Head of caudate nucleus (tissue), 42 donors: ENCODE results near the gene SLC2A5.

Experiments used
- DNase-seq, 42 donors: peaks; one replicate each; pipeline versions ENCODE4 v3.0.0 to v3.0.0-alpha.2; 2020 to 2021; ENCODE audit warnings: mixed read lengths in 7 of 42
- intact Hi-C: fragments of 100-400 bp; cut with DNase I; formaldehyde crosslinking; loops from one replicate; pipeline ENCODE4 v1.15.0; 2022

Gene SLC2A5

DNA sequence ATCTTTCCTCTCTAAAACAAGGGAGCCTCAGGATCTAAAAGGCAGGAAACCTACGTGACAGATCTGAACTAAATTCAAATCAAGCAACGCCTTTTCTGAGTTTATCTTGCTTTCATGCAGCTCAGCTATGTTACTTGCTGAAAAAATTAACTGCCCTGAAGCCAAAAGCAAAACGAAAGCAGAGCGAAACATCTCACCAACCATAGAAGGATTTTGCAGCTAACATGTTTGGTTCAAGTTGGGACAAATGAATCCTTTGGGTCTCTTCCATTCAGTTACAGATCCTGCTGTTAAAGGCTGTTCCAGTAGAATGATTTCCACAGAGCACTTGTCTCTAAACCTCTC lies 482 bp downstream of the SLC2A5 start:
- no peak for DNase-seq
- intact Hi-C loops, result no loop called here

- peak in 38 of 42 donors; percentile 14 to 72 (median 44) for DNase-seq
Measured at GRCh38 chr1:9066945-9067807, 2.3 kb downstream of the SLC2A5 start.

DNA sequence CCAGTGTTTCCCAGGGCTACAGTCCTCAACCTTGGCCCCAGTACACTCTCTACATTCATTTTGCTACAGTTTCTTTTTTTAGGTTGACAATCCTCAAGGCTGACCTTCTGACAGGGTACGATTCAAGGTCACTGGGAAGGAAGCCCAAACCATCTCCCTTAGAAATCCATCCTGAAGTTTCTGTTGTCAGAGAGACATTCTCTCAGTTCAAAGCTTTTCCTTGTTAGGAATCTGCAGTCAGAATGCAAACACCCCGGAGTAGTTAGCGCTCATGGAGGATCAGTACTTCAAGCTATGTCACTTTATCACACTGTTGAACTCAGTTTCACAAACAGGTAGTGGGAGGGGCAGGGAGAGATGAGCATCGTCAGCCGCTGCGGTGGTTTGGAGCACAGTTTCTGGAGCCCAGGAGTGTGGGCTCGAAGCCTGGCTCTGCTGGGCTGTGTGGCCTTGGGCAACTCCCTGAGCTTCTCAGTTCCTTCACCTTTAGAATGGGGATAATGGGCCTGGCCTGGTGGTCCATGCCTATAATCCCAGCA lies 4.2 kb downstream of the SLC2A5 start:
- intact Hi-C loops, result no loop called here
- DNase-seq, result no peak

More at GRCh38 chr1:9066945-9067807, 2.3 kb downstream of the SLC2A5 start:
- intact Hi-C loops, result no loop called here

DNA sequence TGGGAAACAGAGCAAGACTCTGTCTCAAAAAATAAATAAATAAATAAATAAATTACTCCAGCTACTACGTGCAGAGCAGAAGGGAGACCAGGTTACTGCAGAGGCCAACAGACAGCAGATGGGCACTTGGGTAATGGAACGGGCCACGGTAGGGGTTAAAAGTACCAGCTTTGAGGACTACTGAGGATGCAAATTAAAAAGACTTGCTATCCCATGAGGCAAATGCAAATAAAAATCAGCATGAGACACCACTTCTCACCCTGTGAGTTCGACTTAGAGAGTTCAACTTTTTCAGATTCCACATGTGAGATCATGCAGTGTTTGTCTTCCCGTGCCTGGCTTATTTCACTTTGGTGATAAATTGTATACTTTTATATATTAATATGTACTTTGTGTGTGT lies 6.6 kb downstream of the SLC2A5 start:
- intact Hi-C loops, result no loop called here

GRCh38 chr1:9062021-9062471 lies 7.4 kb downstream of the SLC2A5 start:
- intact Hi-C loops, result no loop called here

More for the DNA sequence above, 6.6 kb downstream of the SLC2A5 start:
- DNase-seq, result no peak

GRCh38 chr1:9061252-9061960 lies 8.0 kb downstream of the SLC2A5 start:
- intact Hi-C loops, result no loop called here
- DNase-seq, result peak in 11 of 42 donors; percentile 16 to 59 (median 41)

More at GRCh38 chr1:9062021-9062471, 7.4 kb downstream of the SLC2A5 start:
- no peak for DNase-seq

DNA sequence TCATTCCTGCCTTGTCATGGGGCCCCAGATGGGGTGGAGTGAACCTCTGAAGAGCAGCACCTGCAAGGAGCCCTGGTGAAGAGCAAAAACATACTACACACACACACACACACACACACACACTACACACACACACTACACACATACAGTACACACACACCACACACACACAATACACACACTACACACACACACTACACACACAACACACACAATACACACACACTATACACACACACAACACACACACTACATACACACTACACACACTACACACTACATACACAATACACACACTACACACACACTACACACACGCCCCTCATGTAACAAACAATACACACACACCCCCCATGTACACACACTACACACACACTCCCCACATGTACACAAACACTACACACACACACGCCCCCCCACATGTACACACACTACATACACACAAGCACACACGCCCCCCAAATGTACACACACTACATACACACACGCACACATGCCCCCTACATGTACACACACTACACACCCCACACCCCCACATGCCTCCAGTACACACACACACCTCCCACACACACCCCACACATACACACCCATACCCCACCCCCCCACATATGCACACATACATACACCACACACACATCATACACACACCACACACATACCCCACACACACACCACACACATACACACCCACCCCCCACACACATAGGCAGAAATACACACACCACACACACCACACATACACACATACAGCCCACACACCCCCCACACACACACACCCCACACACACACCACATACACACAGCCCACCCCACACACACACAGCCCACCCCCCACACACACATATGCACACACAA lies 9.3 kb downstream of the SLC2A5 start:
- intact Hi-C loops, result no loop called here
- DNase-seq, result no peak

- intact Hi-C loops, result no loop called here
- DNase-seq, result no peak
Measured at GRCh38 chr1:9058465-9058864, 11.0 kb downstream of the SLC2A5 start.

DNA sequence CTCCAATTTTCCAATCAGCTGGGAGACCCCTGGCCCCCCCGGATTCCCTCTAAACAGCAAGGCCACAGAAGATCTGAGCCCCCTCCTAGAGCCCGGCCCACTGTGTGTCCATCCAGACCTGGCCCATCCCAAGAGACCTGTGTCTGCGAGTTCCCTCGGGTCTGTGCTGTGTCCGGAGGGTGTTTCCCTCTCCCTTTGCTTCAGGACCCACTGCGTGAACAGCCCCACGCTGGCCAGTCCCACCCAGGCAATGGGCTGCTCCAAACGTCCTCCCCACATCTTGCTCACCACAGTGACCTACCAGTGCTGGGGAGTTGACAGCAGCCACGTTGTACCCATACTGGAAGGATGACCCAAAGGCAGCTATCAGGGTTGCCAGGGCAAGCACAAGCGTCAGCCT lies 11.6 kb downstream of the SLC2A5 start:
- intact Hi-C loops, result no loop called here
- no peak for DNase-seq

DNA sequence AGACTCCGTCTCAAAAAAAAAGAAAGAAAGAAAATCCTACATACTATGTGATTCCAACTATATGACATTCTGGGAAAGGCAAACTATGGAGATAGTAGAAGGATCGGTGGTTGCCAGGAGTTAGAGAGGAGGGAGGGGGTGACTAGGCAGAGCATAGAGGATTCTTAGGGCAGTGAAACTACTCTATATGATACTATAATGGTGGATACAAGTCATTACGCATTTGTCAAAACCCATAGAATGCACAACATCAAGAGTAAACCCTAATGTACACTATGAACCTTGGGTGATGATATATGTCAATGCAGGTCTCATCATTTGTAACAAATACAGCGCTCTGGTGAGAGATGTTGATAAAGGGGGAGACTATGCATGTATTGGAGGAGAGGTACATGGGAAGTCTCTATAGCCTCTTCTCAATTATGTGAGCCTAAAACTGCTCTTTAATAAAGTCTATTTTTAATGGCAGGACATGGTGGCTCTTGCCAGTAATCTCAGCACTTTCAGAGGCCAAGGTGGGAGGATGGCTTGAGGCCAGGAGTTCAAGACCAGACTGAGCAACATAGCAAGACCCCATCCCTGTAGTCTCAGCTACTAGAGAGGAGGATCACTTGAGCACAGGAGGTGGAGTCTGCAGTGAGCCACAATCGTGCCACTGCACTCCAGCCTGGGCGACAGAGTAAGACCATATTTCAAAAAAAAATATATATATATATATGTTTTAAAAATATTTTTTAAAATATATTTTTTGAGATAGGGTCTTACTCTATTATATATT lies 17.0 kb downstream of the SLC2A5 start:
- intact Hi-C loops, result no loop called here
- no peak for DNase-seq

GRCh38 chr1:9051379-9051778 lies 18.1 kb downstream of the SLC2A5 start:
- intact Hi-C loops, result no loop called here
- no peak for DNase-seq

GRCh38 chr1:9050803-9051202 lies 18.6 kb downstream of the SLC2A5 start:
- intact Hi-C loops, result no loop called here
- DNase-seq, result no peak

- intact Hi-C loops, result no loop called here
- no peak for DNase-seq
Measured at GRCh38 chr1:9048551-9048950, 20.9 kb downstream of the SLC2A5 start.

DNA sequence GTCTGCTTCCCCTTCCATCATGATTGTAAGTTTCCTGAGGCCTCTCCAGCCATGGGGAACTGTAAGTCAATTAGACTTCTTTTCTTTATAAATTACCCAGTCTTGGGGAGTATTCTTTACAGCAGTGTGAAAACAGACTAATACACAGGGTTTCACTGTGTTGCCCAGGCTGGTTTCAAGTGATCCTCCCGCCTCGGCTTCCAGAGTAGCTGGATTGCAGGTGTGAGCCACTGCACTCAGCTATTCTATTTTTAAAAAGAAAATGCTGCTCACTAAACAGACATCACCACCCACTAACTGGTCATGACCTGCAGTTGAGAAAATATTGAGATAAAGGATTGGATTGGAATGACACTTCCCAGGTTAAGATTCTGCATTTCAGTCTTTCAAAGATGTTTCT lies 22.4 kb downstream of the SLC2A5 start:
- no peak for DNase-seq
- intact Hi-C loops, result no loop called here

GRCh38 chr1:9045861-9046510 lies 23.4 kb downstream of the SLC2A5 start:
- no peak for DNase-seq

DNA sequence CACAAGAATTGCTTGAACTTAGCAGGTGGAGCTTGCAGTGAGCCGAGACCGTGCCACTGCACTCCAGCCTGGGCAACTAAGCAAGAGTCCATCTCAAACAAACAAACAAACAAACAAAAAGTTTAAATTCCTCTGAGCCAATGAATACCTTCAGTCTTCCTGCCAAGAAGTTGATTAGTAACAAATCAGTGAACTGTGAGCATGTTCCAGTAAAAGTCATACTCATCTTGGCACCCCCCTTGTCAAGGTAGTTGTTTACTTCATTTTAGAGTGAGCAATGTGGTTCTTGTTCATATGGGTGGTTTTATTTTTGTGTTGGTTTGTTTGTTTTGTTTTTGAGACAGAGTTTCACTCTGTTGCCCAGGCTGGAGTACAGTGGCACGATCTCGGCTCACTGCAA lies 25.2 kb downstream of the SLC2A5 start:
- no peak for DNase-seq
- intact Hi-C loops, result no loop called here

More at GRCh38 chr1:9045861-9046510, 23.4 kb downstream of the SLC2A5 start:
- intact Hi-C loops, result no loop called here

GRCh38 chr1:9042272-9042671 lies 27.2 kb downstream of the SLC2A5 start:
- DNase-seq, result no peak
- intact Hi-C loops, result no loop called here
